HCT116 (cell line): ENCODE measurements around the gene ERC2. TPM values are rescaled to one million over a fixed set of nuclear protein-coding genes. Genes with fewer than 3 reads are reported as not detected.

ENCODE experiments used
- ATAC-seq: fragments of 200-7000 bp; cut with Tn5 transposase; 2 replicates; pipeline ENCODE4 v1.9.1; 2020; ENCODE audit warnings: mild to moderate bottlenecking, moderate library complexity
- BruUV-seq: library from RNA; stranded (reverse); fragments of 400-500 nt; replicated peaks from 2 replicates; lab custom pipeline; 2021; lab: Mats Ljungman, UMichigan
- CTCF ChIA-PET: fragments of 300-600 bp; sonication (Branson Sonifier 250); formaldehyde crosslinking; loops from one replicate; lab custom pipeline; 2021; ENCODE audit warnings: antibody characterized with exemption; lab: Charles Lee
- POLR2A ChIA-PET: fragments of 300-600, 350-600 bp; sonication (Branson Sonifier 250); formaldehyde crosslinking; loops from one replicate; lab custom pipeline; 2021; ENCODE audit warnings: antibody characterized with exemption; lab: Charles Lee
- RAD21 ChIA-PET, 2 experiments: fragments of 300-600 bp; sonication (Branson Sonifier 250); formaldehyde crosslinking; loops; one replicate each; lab custom pipeline; 2023; ENCODE audit warnings: low total read pairs in 2 of 2; ENCODE audit not compliant: uncharacterized antibody in 2 of 2, unreplicated experiment in 2 of 2, low non-redundant PET in 1 of 2; lab: Charles Lee
- DNase-seq: peaks from one replicate; pipeline ENCODE4 v3.0.0-alpha.2; 2010; ENCODE audit warnings: low read depth, low spot score
- H2AFZ ChIP-seq: fragments of 200-600 bp; shearing (Covaris generic), sonication (generic); 2 replicates; pipeline ENCODE4 v1.6.1; 2017; ENCODE audit warnings: low read depth, mixed run types, mixed read lengths, antibody characterized with exemption, low read length; ENCODE audit not compliant: poor library complexity, severe bottlenecking
- H3K27ac ChIP-seq: 2 replicates; pipeline ENCODE4 v1.5.1; 2012; ENCODE audit warnings: low read depth, low read length
- H3K27me3 ChIP-seq: fragments of 200-600 bp; sonication (generic); 2 replicates; pipeline ENCODE4 v1.6.1; 2016; ENCODE audit warnings: mixed run types, low read length, mixed read lengths; ENCODE audit not compliant: insufficient read depth
- H3K36me3 ChIP-seq, 2 experiments: fragments of 200-500 bp in 1 of 2; fragments of 200-600 bp in 1 of 2; sonication (Bioruptor generic) in 1 of 2; sonication (generic) in 1 of 2; 2 replicates each; pipeline versions ENCODE4 v1.5.1 to v1.6.1; 2014 to 2016; ENCODE audit warnings: low read length in 2 of 2, inconsistent platforms in 1 of 2, mixed read lengths in 1 of 2, mixed run types in 1 of 2; ENCODE audit not compliant: insufficient read depth in 2 of 2, control insufficient read depth in 1 of 2
- H3K4me1 ChIP-seq, 2 experiments: fragments of 200-600 bp in 1 of 2; sonication (generic) in 1 of 2; 2 replicates each; pipeline versions ENCODE4 v1.5.1 to v1.6.1; 2012 to 2017; ENCODE audit warnings: low read length in 2 of 2, inconsistent platforms in 1 of 2, mild to moderate bottlenecking in 1 of 2, mixed read lengths in 1 of 2, mixed run types in 1 of 2, moderate library complexity in 1 of 2; ENCODE audit not compliant: insufficient read depth in 2 of 2, control insufficient read depth in 1 of 2
- H3K4me2 ChIP-seq: fragments of 200-600 bp; sonication (generic); 2 replicates; pipeline ENCODE4 v1.6.1; 2017; ENCODE audit warnings: mixed run types, low read length, mixed read lengths
- H3K4me3 ChIP-seq, 2 experiments: fragments of 200-600 bp in 1 of 2; sonication (generic) in 1 of 2; replicated peaks in 1 of 2; 2 replicates each; pipeline ENCODE4 v1.5.1; 2011 to 2016; ENCODE audit warnings: low read length in 2 of 2, control low read depth in 1 of 2, low read depth in 1 of 2, mild to moderate bottlenecking in 1 of 2, mixed read lengths in 1 of 2, mixed run types in 1 of 2
- H3K79me2 ChIP-seq: fragments of 200-600 bp; sonication (generic); 2 replicates; pipeline ENCODE4 v1.6.1; 2017; ENCODE audit warnings: mild to moderate bottlenecking, mixed run types, low read length, moderate library complexity, mixed read lengths; ENCODE audit not compliant: insufficient read depth
- H3K9ac ChIP-seq: fragments of 200-600 bp; sonication (generic); 2 replicates; pipeline ENCODE4 v1.6.1; 2016; ENCODE audit warnings: low read length, mixed read lengths
- H3K9me2 ChIP-seq: fragments of 200-600 bp; sonication (generic), shearing (Covaris generic); 2 replicates; pipeline ENCODE4 v1.6.1; 2017; ENCODE audit warnings: mixed run types, mild to moderate bottlenecking, moderate library complexity; ENCODE audit not compliant: insufficient read depth
- H3K9me3 ChIP-seq, 2 experiments: fragments of 200-500 bp in 1 of 2; fragments of 200-600 bp in 1 of 2; sonication (Bioruptor generic) in 1 of 2; sonication (generic) in 1 of 2; 2 replicates each; pipeline ENCODE4 v1.6.1; 2014 to 2017; ENCODE audit warnings: low read length in 2 of 2, mixed read lengths in 2 of 2, inconsistent platforms in 1 of 2, low read depth in 1 of 2, mild to moderate bottlenecking in 1 of 2, mixed run types in 1 of 2, moderate library complexity in 1 of 2; ENCODE audit not compliant: control insufficient read depth in 1 of 2, insufficient read depth in 1 of 2
- H4K20me1 ChIP-seq: fragments of 200-600 bp; sonication (generic), shearing (Covaris generic); 2 replicates; pipeline ENCODE4 v1.6.1; 2017; ENCODE audit warnings: mixed run types, mild to moderate bottlenecking, moderate library complexity; ENCODE audit not compliant: insufficient read depth
- CEBPB ChIP-seq: IDR thresholded peaks from 2 replicates; pipeline ENCODE4 v1.6.1; 2012; ENCODE audit warnings: low read depth
- EZH2 ChIP-seq: fragments of 200-600 bp; sonication (generic); IDR thresholded peaks from 2 replicates; pipeline ENCODE4 v1.6.1; 2017; ENCODE audit warnings: antibody characterized with exemption, mixed run types
- EZH2phosphoT487 ChIP-seq: fragments of 200-600 bp; IDR thresholded peaks from 2 replicates; pipeline ENCODE4 v1.6.1; 2018; ENCODE audit warnings: antibody characterized with exemption, borderline replicate concordance
- POLR2AphosphoS5 ChIP-seq: IDR thresholded peaks from 2 replicates; pipeline ENCODE4 v1.6.1; 2011; ENCODE audit warnings: mild to moderate bottlenecking, low read depth, low read length, moderate library complexity
- SP1 ChIP-seq: IDR thresholded peaks from 2 replicates; pipeline ENCODE4 v1.6.1; 2012; ENCODE audit warnings: low read depth
- YY1 ChIP-seq: IDR thresholded peaks from 2 replicates; pipeline ENCODE4 v1.6.1; 2011; ENCODE audit warnings: low read length, low read depth, moderate library complexity, mild to moderate bottlenecking; ENCODE audit not compliant: insufficient replicate concordance; ENCODE audit errors: extremely low read depth
- intact Hi-C: fragments of 100-400 bp; cut with micrococcal nuclease; formaldehyde crosslinking; loops from 2 replicates; pipeline ENCODE4 v1.10.0; 2022
- total RNA-seq: library from RNA; stranded (reverse); gene quantifications from one replicate; pipeline ENCODE4 v1.2.1, GENCODE V29; 2021; ENCODE audit not compliant: unreplicated experiment
- TF ChIP-seq, protein P1 (sequence below): IDR thresholded peaks from 2 replicates; pipeline ENCODE4 v1.6.1; 2011; ENCODE audit warnings: mild to moderate bottlenecking, low read length, moderate library complexity; ENCODE audit not compliant: insufficient replicate concordance; ENCODE audit errors: extremely low read depth

The ERC2 gene
- total RNA-seq, 1 experiment from 2014 or later, result not detected

DNA sequence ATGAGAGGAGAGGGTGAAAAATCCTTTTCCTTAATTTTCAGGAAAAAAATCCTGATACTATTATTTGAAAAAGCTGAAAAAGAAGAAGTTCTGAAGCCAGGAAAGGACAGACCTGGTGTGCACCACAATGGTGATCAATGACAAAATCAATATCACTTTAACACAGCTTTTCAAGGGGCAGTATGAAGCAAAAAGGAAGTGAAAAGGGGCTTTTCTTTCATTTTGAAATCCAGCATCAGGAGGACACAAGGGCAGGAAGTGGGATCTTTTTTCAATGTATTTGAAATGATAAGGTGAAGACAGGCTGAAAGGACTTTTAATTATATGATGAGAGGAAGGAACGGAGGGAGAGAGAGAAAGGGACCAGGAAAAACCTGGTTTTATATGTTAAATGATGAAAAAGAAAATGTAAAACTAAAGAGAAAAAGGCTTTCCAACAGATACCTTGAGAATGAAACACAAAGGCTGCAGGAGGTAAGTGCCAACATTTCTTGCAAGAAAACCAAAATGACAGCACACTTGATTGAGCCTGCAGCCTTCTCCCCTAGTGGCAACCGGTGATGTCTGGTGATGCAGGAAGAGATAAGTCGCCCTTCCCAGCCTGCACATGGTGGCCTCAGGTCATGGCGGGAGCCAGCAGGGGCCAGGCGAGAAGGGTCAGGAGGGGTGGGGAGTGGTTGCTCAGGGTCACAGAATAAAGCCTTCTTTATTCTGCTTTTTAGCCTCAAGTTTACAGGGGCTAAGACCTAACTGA is 744.4 kb downstream of the ERC2 start:
- CTCF ChIA-PET, result no interaction called here
- no peak overlapping the region for H3K27ac ChIP-seq
- POLR2A ChIA-PET, result no interaction called here

DNA sequence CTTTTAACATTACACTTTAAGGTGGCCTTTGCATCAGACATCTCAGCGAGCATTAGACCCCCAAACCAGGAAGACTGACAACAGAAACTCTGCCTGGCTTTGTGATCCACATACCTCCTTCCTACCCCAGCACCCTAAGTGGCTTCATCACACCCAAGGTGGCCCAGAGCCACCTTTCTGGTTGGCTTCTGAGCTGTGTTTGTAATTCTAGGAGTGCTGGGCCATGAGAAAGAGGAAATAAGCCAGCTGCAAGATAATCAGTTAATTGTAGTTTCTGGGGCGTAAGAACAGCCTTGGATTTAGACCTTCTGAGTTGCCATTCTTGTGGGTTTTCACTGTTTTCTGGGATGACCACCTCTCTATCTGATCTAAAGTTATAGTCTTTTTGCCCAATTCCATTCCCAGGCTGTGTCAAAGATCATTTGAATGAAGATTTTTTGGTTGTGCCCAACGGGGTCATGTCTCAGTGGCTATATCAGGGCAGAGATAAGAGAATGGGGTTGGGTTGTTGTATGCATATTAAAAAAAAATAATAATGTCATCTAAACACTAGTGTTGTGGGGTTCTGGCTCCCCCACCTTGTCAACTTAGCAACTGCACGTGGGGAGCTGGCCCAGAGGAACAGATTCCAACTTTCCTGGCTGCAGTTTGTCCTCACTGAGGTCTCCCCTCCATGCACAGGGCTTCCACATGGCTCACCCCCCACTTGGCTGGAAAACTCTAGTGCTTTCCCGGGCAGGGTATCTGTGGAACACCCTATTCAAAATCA is 746.4 kb downstream of the ERC2 start:
- Histone ChIP-seq H3K9me2 (no peaks in the 10 kb centered on the region), H3K27me3 (no peaks in the 10 kb centered on the region), H3K4me1 (no peaks in the 10 kb centered on the region), H3K4me2 (no peak overlapping the region), H3K36me3 (no peaks in the 10 kb centered on the region), H3K79me2 (no peaks in the 10 kb centered on the region), H3K4me3 (no peak overlapping the region), H3K9me3 (peaks cover 0 to 7% of the 10 kb centered on the region in 2 experiments; a peak in 2 of 4 replicates), H3K9ac (no peak overlapping the region), H3K27ac (no peak overlapping the region), H2AFZ (no peak overlapping the region), H4K20me1 (no peaks in the 10 kb centered on the region)
- ATAC-seq (no peak), DNase-seq (no peak)
- BruUV-seq, result no TSS peak
- ChIA-PET RAD21 (no interaction called here), CTCF (no interaction called here), POLR2A (no interaction called here)
- intact Hi-C loops, result no loop called here
- TF ChIP-seq CEBPB (no peak), POLR2AphosphoS5 (no peak), EZH2 (no peak)
- TF ChIP-seq, protein P1, sequence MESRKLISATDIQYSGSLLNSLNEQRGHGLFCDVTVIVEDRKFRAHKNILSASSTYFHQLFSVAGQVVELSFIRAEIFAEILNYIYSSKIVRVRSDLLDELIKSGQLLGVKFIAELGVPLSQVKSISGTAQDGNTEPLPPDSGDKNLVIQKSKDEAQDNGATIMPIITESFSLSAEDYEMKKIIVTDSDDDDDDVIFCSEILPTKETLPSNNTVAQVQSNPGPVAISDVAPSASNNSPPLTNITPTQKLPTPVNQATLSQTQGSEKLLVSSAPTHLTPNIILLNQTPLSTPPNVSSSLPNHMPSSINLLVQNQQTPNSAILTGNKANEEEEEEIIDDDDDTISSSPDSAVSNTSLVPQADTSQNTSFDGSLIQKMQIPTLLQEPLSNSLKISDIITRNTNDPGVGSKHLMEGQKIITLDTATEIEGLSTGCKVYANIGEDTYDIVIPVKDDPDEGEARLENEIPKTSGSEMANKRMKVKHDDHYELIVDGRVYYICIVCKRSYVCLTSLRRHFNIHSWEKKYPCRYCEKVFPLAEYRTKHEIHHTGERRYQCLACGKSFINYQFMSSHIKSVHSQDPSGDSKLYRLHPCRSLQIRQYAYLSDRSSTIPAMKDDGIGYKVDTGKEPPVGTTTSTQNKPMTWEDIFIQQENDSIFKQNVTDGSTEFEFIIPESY, result no peak

More for the DNA sequence above, 744.4 kb downstream of the ERC2 start:
- intact Hi-C loops, result no loop called here
- Histone ChIP-seq H4K20me1 (no peaks in the 10 kb centered on the region), H3K79me2 (no peaks in the 10 kb centered on the region), H3K4me1 (no peaks in the 10 kb centered on the region), H3K4me2 (no peak overlapping the region), H3K9me3 (peaks cover 0 to 7% of the 10 kb centered on the region in 2 experiments; a peak in 2 of 4 replicates), H3K4me3 (no peak overlapping the region), H3K36me3 (no peaks in the 10 kb centered on the region), H3K27me3 (no peaks in the 10 kb centered on the region), H3K9ac (no peak overlapping the region), H2AFZ (no peak overlapping the region), H3K9me2 (no peaks in the 10 kb centered on the region)
- BruUV-seq, result no TSS peak
- RAD21 ChIA-PET, result no interaction called here
- ATAC-seq (no peak), DNase-seq (no peak)
- TF ChIP-seq EZH2 (no peak), SP1 (no peak), YY1 (no peak), EZH2phosphoT487 (no peak)
